ENCODE data around the gene GMIP. TPM values are rescaled to one million over a fixed set of nuclear protein-coding genes. Genes with fewer than 3 reads are reported as not detected.

Gene GMIP
- total and polyA plus RNA-seq, 2 donors (not counting 3 experiments of a cell fraction or from before 2014, with no cell fraction given) = 7.8 to 19.8 TPM

- peaks cover 14 to 77% of the 10 kb centered on the region in 2 experiments for H3K36me3 ChIP-seq (ENCODE audit: control insufficient read depth in 2 of 2, extremely low read depth in 1 of 2, insufficient read depth in 2 of 2, low read length in 2 of 2)
- DNase-seq (ENCODE audit: low read depth, low spot score) = no peak
These were observed 11.7 kb upstream of the GMIP start for GRCh38 chr19:19655051-19655594.

More at GRCh38 chr19:19655051-19655594, 11.7 kb upstream of the GMIP start:
- ChIA-PET CTCF (no interaction called here), POLR2A (no interaction called here)
- Histone ChIP-seq H3K9me3 (replicated peaks; ENCODE audit: control insufficient read depth, insufficient read depth, low read length) (no peaks in the 10 kb centered on the region), H3K27ac (ENCODE audit: insufficient read depth, low read depth, low read length) (no peak overlapping the region), H3K9ac (replicated peaks; ENCODE audit: extremely low read depth, insufficient read depth, low read length) (no peak overlapping the region), H3K9me1 (replicated peaks; ENCODE audit: control insufficient read depth, extremely low read depth, insufficient read depth, low read length) (no peaks in the 10 kb centered on the region), H3K79me2 (ENCODE audit: control insufficient read depth, insufficient read depth, low read length) (peaks cover under 1% of the 10 kb centered on the region), H2AFZ (ENCODE audit: low read depth, low read length) (no peak overlapping the region), H3K4me3 (replicated peaks in 1 of 3; ENCODE audit: insufficient read depth in 1 of 3, low read depth in 1 of 3, low read length in 3 of 3) (no peak overlapping the region), H3K4me1 (ENCODE audit: control insufficient read depth, extremely low read depth, insufficient read depth, low read length) (no peaks in the 10 kb centered on the region), H4K20me1 (replicated peaks; ENCODE audit: control insufficient read depth, extremely low read depth, insufficient read depth, low read length) (no peaks in the 10 kb centered on the region), H3K4me2 (ENCODE audit: insufficient read depth, low read length) (no peak overlapping the region), H3K27me3 (ENCODE audit: control insufficient read depth in 2 of 2, insufficient read depth in 2 of 2, low read length in 2 of 2) (no peaks in the 10 kb centered on the region)
- dilution Hi-C loops (cut with MboI; ENCODE audit: extremely low pct_ligation_motif_present, low sequenced_read_pairs) = no loop called here
- intact Hi-C loops (cut with micrococcal nuclease) = no loop called here
- FAIRE-seq = no peak
- BruUV-seq (replicated peaks) = no TSS peak
- TF ChIP-seq GATA2 (IDR thresholded peaks at IDR 0.05; ENCODE audit: insufficient read depth, insufficient read length, low read depth, low read length) (no peak), MAX (IDR thresholded peaks at IDR 0.05; ENCODE audit: insufficient read depth, insufficient read length) (no peak), POLR2A (IDR thresholded peaks at IDR 0.05; ENCODE audit: low read depth, low read length) (no peak), EZH2 (IDR thresholded peaks at IDR 0.05; ENCODE audit: borderline replicate concordance, low read depth, low read length, severe bottlenecking) (no peak), FOS (IDR thresholded peaks at IDR 0.05; ENCODE audit: borderline replicate concordance, insufficient read depth, low read length) (no peak)
- TF ChIP-seq, protein P1, sequence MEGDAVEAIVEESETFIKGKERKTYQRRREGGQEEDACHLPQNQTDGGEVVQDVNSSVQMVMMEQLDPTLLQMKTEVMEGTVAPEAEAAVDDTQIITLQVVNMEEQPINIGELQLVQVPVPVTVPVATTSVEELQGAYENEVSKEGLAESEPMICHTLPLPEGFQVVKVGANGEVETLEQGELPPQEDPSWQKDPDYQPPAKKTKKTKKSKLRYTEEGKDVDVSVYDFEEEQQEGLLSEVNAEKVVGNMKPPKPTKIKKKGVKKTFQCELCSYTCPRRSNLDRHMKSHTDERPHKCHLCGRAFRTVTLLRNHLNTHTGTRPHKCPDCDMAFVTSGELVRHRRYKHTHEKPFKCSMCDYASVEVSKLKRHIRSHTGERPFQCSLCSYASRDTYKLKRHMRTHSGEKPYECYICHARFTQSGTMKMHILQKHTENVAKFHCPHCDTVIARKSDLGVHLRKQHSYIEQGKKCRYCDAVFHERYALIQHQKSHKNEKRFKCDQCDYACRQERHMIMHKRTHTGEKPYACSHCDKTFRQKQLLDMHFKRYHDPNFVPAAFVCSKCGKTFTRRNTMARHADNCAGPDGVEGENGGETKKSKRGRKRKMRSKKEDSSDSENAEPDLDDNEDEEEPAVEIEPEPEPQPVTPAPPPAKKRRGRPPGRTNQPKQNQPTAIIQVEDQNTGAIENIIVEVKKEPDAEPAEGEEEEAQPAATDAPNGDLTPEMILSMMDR (IDR thresholded peaks at IDR 0.05; ENCODE audit: extremely low read depth in 1 of 2, insufficient read depth in 1 of 2, low read depth in 1 of 2, low read length in 2 of 2) = no peak

All from endothelial cell of umbilical vein (primary cell).